Small intestine (tissue), 7 donors: Measurements from ENCODE around the gene SMARCA2. TPM values are rescaled to one million over a fixed set of nuclear protein-coding genes. Genes with fewer than 3 reads are reported as not detected.

Experiments used
- DNase-seq, 2 donors: peaks; one replicate each; pipeline versions ENCODE4 v3.0.0 to v3.0.0-alpha.2; 2013
- FAIRE-seq: peaks from 2 replicates; lab custom pipeline; 2012; peaks lifted over from hg19 to GRCh38; lab: Jason Lieb, UNC
- H3K27ac ChIP-seq, 3 donors: one replicate each; pipeline ENCODE4 v1.5.1; 2013; ENCODE audit warnings: low read length in 2 of 3, mild to moderate bottlenecking in 2 of 3, control low read depth in 1 of 3, inconsistent platforms in 1 of 3, low read depth in 1 of 3, moderate library complexity in 1 of 3
- H3K27me3 ChIP-seq, 3 donors: one replicate each; pipeline ENCODE4 v1.6.1; 2013; ENCODE audit warnings: low read length in 3 of 3, inconsistent platforms in 1 of 3; ENCODE audit not compliant: control insufficient read depth in 3 of 3, insufficient read depth in 3 of 3
- H3K36me3 ChIP-seq, 3 donors: one replicate each; pipeline ENCODE4 v1.6.1; 2013; ENCODE audit warnings: low read length in 3 of 3, inconsistent platforms in 1 of 3, low read depth in 1 of 3, mild to moderate bottlenecking in 1 of 3, moderate library complexity in 1 of 3; ENCODE audit not compliant: control insufficient read depth in 3 of 3, insufficient read depth in 2 of 3
- H3K4me1 ChIP-seq, 3 donors: one replicate each; pipeline ENCODE4 v1.6.1; 2013; ENCODE audit warnings: low read length in 2 of 3, inconsistent platforms in 1 of 3, low read depth in 1 of 3, mild to moderate bottlenecking in 1 of 3, moderate library complexity in 1 of 3; ENCODE audit not compliant: control insufficient read depth in 3 of 3, insufficient read depth in 2 of 3
- H3K4me3 ChIP-seq, 3 donors: one replicate each; pipeline ENCODE4 v1.5.1; 2013; ENCODE audit warnings: low read length in 3 of 3, control low read depth in 1 of 3, inconsistent platforms in 1 of 3, low read depth in 1 of 3, mild to moderate bottlenecking in 1 of 3, moderate library complexity in 1 of 3
- H3K9me3 ChIP-seq, 2 donors: one replicate each; pipeline ENCODE4 v1.6.1; 2013; ENCODE audit warnings: low read depth in 1 of 2, low read length in 1 of 2; ENCODE audit not compliant: control insufficient read depth in 2 of 2, insufficient read depth in 1 of 2
- WGBS, 3 donors: extraction: QIAGEN DNeasy Blood & Tissue Kit; methylation state at CpG; one replicate each; pipeline ENCODE4 v1.1.7; 2013; 5-methylcytosine and 5-hydroxymethylcytosine counted together
- polyA plus RNA-seq, 4 donors: library from polyadenylated mRNA; stranded (reverse) in 3 of 4; unstranded in 1 of 4; fragments of 200-250 nt in 3 of 4; fragments of 120-200 nt in 1 of 4; gene quantifications; one replicate each; pipeline versions ENCODE4 v1.2.1 to v1.2.3, GENCODE V29; 2013
- donor health status: healthy with polysubstance abuse.
- donor health status: control.
- donor health status: control.
- donor health status: Bipolar disorder and iron deficiency.
- donor health status: healthy.

Gene SMARCA2
- polyA plus RNA-seq, 4 donors: 28.2 to 58.7 (median 32.5) TPM

GRCh38 chr9:2024888-2025782, 10.0 kb downstream of the SMARCA2 start:
- Histone ChIP-seq H3K4me1 (peaks cover 0 to 34% (median 9%) of the 10 kb centered on the region in 3 donors), H3K27me3 (no peaks in the 10 kb centered on the region), H3K36me3 (peaks cover 0 to 4% (median 0%) of the 10 kb centered on the region in 3 donors), H3K27ac (peak overlapping the region in 1 of 3 donors; percentile 60), H3K4me3 (no peak overlapping the region), H3K9me3 (no peaks in the 10 kb centered on the region)
- 63 to 83% (median 72%) methylated on average over 5 of the region's 5 CpGs for WGBS, 3 donors
- DNase-seq (peak; percentile 29 to 46), FAIRE-seq (no peak)

- 64 to 79% (median 71%) methylated on average over 9 of the region's 9 CpGs for WGBS, 3 donors
- no peak overlapping the region for H3K4me3 ChIP-seq
- FAIRE-seq (no peak), DNase-seq (no peak)
- H3K27me3 ChIP-seq: no peaks in the 10 kb centered on the region
- peak overlapping the region in 1 of 3 donors; percentile 60 for H3K27ac ChIP-seq
- H3K4me1 ChIP-seq: peaks cover 0 to 34% (median 9%) of the 10 kb centered on the region in 3 donors
- H3K9me3 ChIP-seq: no peaks in the 10 kb centered on the region
- peaks cover 0 to 5% (median 0%) of the 10 kb centered on the region in 3 donors for H3K36me3 ChIP-seq
Observed at GRCh38 chr9:2026220-2026997, 11.3 kb downstream of the SMARCA2 start.

GRCh38 chr9:2027543-2028160, 12.5 kb downstream of the SMARCA2 start:
- Histone ChIP-seq H3K4me1 (peaks cover 0 to 30% (median 8%) of the 10 kb centered on the region in 3 donors), H3K4me3 (no peak overlapping the region), H3K9me3 (no peaks in the 10 kb centered on the region), H3K27ac (no peak overlapping the region), H3K36me3 (peaks cover 0 to 5% (median 3%) of the 10 kb centered on the region in 3 donors), H3K27me3 (no peaks in the 10 kb centered on the region)
- no peak for DNase-seq
- no peak for FAIRE-seq
- WGBS, 3 donors: 93 to 94% (median 93%) methylated on average over 5 of the region's 5 CpGs

- FAIRE-seq: no peak
- DNase-seq: no peak
- Histone ChIP-seq H3K27me3 (no peaks in the 10 kb centered on the region), H3K4me1 (peaks cover 0 to 21% (median 3%) of the 10 kb centered on the region in 3 donors), H3K36me3 (peaks cover 0 to 14% (median 10%) of the 10 kb centered on the region in 3 donors), H3K27ac (no peak overlapping the region), H3K9me3 (no peaks in the 10 kb centered on the region), H3K4me3 (no peak overlapping the region)
- 84 to 92% (median 90%) methylated on average over 7 of the region's 7 CpGs for WGBS, 3 donors
Observed at GRCh38 chr9:2028888-2029287, 13.7 kb downstream of the SMARCA2 start.

- no peaks in the 10 kb centered on the region for H3K27me3 ChIP-seq
- no peaks in the 10 kb centered on the region for H3K9me3 ChIP-seq
- FAIRE-seq (no peak), DNase-seq (no peak)
- H3K27ac ChIP-seq: no peak overlapping the region
- 65 to 81% (median 69%) methylated on average over 2 of the region's 2 CpGs for WGBS, 3 donors
- peaks cover 0 to 17% (median 12%) of the 10 kb centered on the region in 3 donors for H3K36me3 ChIP-seq
- H3K4me1 ChIP-seq: peaks cover 0 to 21% (median 3%) of the 10 kb centered on the region in 3 donors
- H3K4me3 ChIP-seq: no peak overlapping the region
Observed at GRCh38 chr9:2029666-2030170, 14.6 kb downstream of the SMARCA2 start.

GRCh38 chr9:2032234-2032633, 17.1 kb downstream of the SMARCA2 start:
- Histone ChIP-seq H3K4me1 (peaks cover 0 to 8% (median 0%) of the 10 kb centered on the region in 3 donors), H3K36me3 (peaks cover under 1 to 17% (median 12%) of the 10 kb centered on the region in 3 donors)
- no peak for FAIRE-seq

GRCh38 chr9:2036844-2037243, 21.7 kb downstream of the SMARCA2 start:
- Histone ChIP-seq H3K27me3 (no peaks in the 10 kb centered on the region), H3K4me3 (no peak overlapping the region)
- no peak for FAIRE-seq

More at GRCh38 chr9:2032234-2032633, 17.1 kb downstream of the SMARCA2 start:
- 61 to 76% (median 69%) methylated on average over 5 of the region's 5 CpGs for WGBS, 3 donors
- Histone ChIP-seq H3K9me3 (no peaks in the 10 kb centered on the region), H3K4me3 (no peak overlapping the region), H3K27ac (no peak overlapping the region), H3K27me3 (no peaks in the 10 kb centered on the region)
- DNase-seq: no peak

More at GRCh38 chr9:2036844-2037243, 21.7 kb downstream of the SMARCA2 start:
- WGBS, 3 donors: 71 to 92% (median 86%) methylated on average over 4 of the region's 4 CpGs
- Histone ChIP-seq H3K36me3 (peaks cover 3 to 22% (median 19%) of the 10 kb centered on the region in 3 donors), H3K4me1 (no peaks in the 10 kb centered on the region), H3K27ac (no peak overlapping the region), H3K9me3 (no peaks in the 10 kb centered on the region)
- no peak for DNase-seq
